ENCODE measurements around the gene KCNA5.

DNA sequence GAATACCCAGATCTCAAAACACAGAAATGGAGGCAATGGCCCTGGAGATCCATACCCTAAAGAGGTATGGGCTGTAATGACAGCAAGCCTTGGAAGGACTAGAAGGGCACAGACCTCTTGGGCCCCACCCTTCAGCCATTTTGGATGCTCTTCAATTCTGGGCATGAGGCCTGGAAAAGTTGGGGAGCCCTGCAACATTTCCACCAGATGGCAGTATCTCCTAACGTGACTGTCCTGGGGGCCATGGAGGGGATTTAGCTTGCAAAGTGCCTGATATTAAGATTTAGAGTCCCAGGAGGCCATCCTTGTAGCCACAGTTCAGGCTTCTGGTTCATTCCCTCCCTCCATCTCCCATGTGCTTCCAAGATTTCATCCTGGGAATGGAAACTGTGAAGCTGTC, 30.2 kb downstream of the KCNA5 start:
- TF ChIP-seq POLR2AphosphoS5 (IDR thresholded peaks at IDR 0.05; ENCODE audit: low read depth, low read length) (no peak), POLR2A (IDR thresholded peaks at IDR 0.05; ENCODE audit: low read depth, low read length) (no peak), PAX5 (IDR thresholded peaks at IDR 0.05; ENCODE audit: insufficient read depth, low read length, severe bottlenecking) (no peak)

All from GM12891 (cell line).